ENCODE data around the gene FLVCR2.

FLVCR2 gene

DNA sequence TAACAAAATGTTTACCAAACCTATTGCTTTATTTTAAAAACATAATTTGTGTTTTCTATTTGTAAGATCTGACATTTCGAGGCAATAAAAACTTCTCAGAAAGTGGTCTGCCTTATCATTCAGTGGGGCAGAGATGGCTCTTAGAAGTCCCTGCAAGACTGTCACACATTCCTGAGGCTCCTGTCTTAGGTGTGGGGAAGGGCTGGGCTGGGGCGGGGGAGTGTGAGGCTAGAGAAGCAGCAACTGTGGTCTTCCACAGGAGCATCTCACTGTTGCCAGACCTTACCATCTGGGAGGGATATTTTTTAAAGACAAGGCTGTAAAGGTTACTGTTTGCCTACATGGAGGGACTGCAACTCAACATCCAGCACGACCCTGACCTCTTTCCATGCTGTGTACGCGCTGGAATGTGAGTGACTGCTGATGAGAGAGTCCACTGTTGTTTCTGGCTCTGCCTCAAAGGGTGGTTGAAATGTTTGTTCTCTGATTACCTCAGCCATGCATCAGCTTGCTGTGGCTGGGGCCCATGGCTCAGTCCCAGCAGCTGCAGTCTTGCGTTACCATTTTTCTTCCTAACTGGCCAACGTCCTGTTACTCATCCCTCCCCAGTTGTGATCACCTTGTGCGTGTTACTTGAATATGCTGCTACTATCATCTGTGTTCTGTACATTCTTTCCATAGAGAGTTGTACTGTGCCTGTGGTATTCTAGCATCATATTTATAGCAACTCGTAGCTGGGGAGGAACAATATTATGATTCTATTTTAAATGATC is 69.8 kb downstream of the FLVCR2 start:
- Histone ChIP-seq H3K27me3 (replicated peaks; ENCODE audit: control insufficient read depth, insufficient read depth, low read length) (no peaks in the 10 kb centered on the region), H3K36me3 (ENCODE audit: control insufficient read depth, insufficient read depth, low read length) (peaks cover 18% of the 10 kb centered on the region)
- TF ChIP-seq, protein P1, sequence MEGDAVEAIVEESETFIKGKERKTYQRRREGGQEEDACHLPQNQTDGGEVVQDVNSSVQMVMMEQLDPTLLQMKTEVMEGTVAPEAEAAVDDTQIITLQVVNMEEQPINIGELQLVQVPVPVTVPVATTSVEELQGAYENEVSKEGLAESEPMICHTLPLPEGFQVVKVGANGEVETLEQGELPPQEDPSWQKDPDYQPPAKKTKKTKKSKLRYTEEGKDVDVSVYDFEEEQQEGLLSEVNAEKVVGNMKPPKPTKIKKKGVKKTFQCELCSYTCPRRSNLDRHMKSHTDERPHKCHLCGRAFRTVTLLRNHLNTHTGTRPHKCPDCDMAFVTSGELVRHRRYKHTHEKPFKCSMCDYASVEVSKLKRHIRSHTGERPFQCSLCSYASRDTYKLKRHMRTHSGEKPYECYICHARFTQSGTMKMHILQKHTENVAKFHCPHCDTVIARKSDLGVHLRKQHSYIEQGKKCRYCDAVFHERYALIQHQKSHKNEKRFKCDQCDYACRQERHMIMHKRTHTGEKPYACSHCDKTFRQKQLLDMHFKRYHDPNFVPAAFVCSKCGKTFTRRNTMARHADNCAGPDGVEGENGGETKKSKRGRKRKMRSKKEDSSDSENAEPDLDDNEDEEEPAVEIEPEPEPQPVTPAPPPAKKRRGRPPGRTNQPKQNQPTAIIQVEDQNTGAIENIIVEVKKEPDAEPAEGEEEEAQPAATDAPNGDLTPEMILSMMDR (IDR thresholded peaks at IDR 0.05; ENCODE audit: insufficient read depth, low read length, poor library complexity, severe bottlenecking) = no peak

GRCh38 chr14:75649337-75649736 is 70.9 kb downstream of the FLVCR2 start:
- Histone ChIP-seq H3K4me3 (replicated peaks; ENCODE audit: low read depth, low read length) (no peak overlapping the region), H3K27me3 (replicated peaks; ENCODE audit: control insufficient read depth, insufficient read depth, low read length) (no peaks in the 10 kb centered on the region), H3K36me3 (ENCODE audit: control insufficient read depth, insufficient read depth, low read length) (peaks cover 18% of the 10 kb centered on the region)
- DNase-seq (ENCODE audit: extremely low read depth, insufficient read length) = no peak
- TF ChIP-seq, protein P1 (IDR thresholded peaks at IDR 0.05; ENCODE audit: insufficient read depth, low read length, poor library complexity, severe bottlenecking) = no peak

More for the DNA sequence above, 69.8 kb downstream of the FLVCR2 start:
- no peak for DNase-seq (ENCODE audit: extremely low read depth, insufficient read length)
- H3K4me3 ChIP-seq (replicated peaks; ENCODE audit: low read depth, low read length) = no peak overlapping the region

DNA sequence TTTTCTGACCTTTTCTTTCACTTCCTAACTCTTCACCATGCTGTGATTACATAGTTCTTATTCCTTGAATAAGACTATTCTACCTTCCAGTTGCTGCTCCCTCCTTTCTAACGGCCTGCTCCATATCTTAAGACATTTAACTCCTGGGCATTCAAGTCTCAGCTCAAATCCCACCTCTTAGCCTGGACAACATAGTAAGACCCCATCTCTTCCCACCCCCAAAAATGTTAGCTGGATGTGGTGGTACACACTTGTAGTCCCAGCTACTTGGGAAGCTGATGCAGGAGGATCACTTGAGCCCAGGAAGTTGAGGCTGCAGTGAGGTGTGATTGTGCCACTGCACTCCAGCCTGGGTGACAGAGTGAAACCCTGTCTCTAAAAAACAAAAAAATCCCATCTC is 71.4 kb downstream of the FLVCR2 start:
- Histone ChIP-seq H3K27me3 (replicated peaks; ENCODE audit: control insufficient read depth, insufficient read depth, low read length) (no peaks in the 10 kb centered on the region), H3K36me3 (ENCODE audit: control insufficient read depth, insufficient read depth, low read length) (peaks cover 18% of the 10 kb centered on the region), H3K4me3 (replicated peaks; ENCODE audit: low read depth, low read length) (no peak overlapping the region)
- TF ChIP-seq, protein P1 (IDR thresholded peaks at IDR 0.05; ENCODE audit: insufficient read depth, low read length, poor library complexity, severe bottlenecking) = no peak
- DNase-seq (ENCODE audit: extremely low read depth, insufficient read length) = no peak

GRCh38 chr14:75650253-75651058 is 72.0 kb downstream of the FLVCR2 start:
- TF ChIP-seq, protein P1 (IDR thresholded peaks at IDR 0.05; ENCODE audit: insufficient read depth, low read length, poor library complexity, severe bottlenecking) = no peak
- H3K4me3 ChIP-seq (replicated peaks; ENCODE audit: low read depth, low read length) = no peak overlapping the region
- H3K36me3 ChIP-seq (ENCODE audit: control insufficient read depth, insufficient read depth, low read length) = peaks cover 18% of the 10 kb centered on the region
- DNase-seq (ENCODE audit: extremely low read depth, insufficient read length) = no peak
- no peaks in the 10 kb centered on the region for H3K27me3 ChIP-seq (replicated peaks; ENCODE audit: control insufficient read depth, insufficient read depth, low read length)

- DNase-seq (ENCODE audit: extremely low read depth, insufficient read length) = no peak
- Histone ChIP-seq H3K4me3 (replicated peaks; ENCODE audit: low read depth, low read length) (no peak overlapping the region), H3K36me3 (ENCODE audit: control insufficient read depth, insufficient read depth, low read length) (peaks cover 22% of the 10 kb centered on the region), H3K27me3 (replicated peaks; ENCODE audit: control insufficient read depth, insufficient read depth, low read length) (no peaks in the 10 kb centered on the region)
- TF ChIP-seq, protein P1 (IDR thresholded peaks at IDR 0.05; ENCODE audit: insufficient read depth, low read length, poor library complexity, severe bottlenecking) = no peak
Measured at GRCh38 chr14:75653563-75653962, 75.1 kb downstream of the FLVCR2 start.

Measured in GM06990 (cell line).